ENCODE measurements around the gene POLD4.

The POLD4 gene

GRCh38 chr11:67301313-67301921 lies 51.9 kb downstream of the POLD4 start:
- no peak for DNase-seq (ENCODE audit: low read depth)

Data from activated T-cell treated with anti-CD3 and anti-CD28 coated beads for 24 hours (primary cell).